ENCODE measurements around the gene NDST1. TPM values are rescaled to one million over a fixed set of nuclear protein-coding genes. Genes with fewer than 3 reads are reported as not detected.
"Not testable (repeated sequence)": the region's sequence is repeated elsewhere in the genome, so short reads cannot be mapped to it uniquely, and the experiment has no call there.

NDST1 gene
- total RNA-seq, 2 experiments from 2014 or later, result 2.9 to 3.3 TPM

- no peak for TF ChIP-seq CTCF (IDR thresholded peaks at IDR 0.05)
These were observed 7.5 kb downstream of the NDST1 start for GRCh38 chr5:150515446-150515845.

GRCh38 chr5:150516011-150516410 is 8.1 kb downstream of the NDST1 start:
- ChIA-PET POLR2A (no interaction called here), CTCF (interaction anchor here (1.4 kb wide), 1 partner anchor 57 kb away, joined by 4 read pairs; no protein-coding TSS in a partner anchor)
- Mint-ChIP-seq H3K4me1 (ENCODE audit: low read depth) (no peaks in the 10 kb centered on the region), H3K4me3 (no peak overlapping the region), H3K9me3 (no peaks in the 10 kb centered on the region), H3K27ac (no peak overlapping the region), H3K27me3 (no peaks in the 10 kb centered on the region), H3K36me3 (ENCODE audit: low read depth) (no peaks in the 10 kb centered on the region)
- no peak for ATAC-seq
- intact Hi-C loops (cut with micrococcal nuclease), result no loop called here
- no peak for TF ChIP-seq CTCF (IDR thresholded peaks at IDR 0.05)
- DNase-seq, result no peak

More at GRCh38 chr5:150515446-150515845, 7.5 kb downstream of the NDST1 start:
- CTCF ChIA-PET, result interaction anchor here (1.4 kb wide), 1 partner anchor 56 kb away, joined by 4 read pairs; no protein-coding TSS in a partner anchor
- POLR2A ChIA-PET, result no interaction called here
- DNase-seq (no peak), ATAC-seq (no peak)
- Mint-ChIP-seq H3K4me3 (no peak overlapping the region), H3K9me3 (no peaks in the 10 kb centered on the region), H3K27ac (no peak overlapping the region), H3K36me3 (ENCODE audit: low read depth) (no peaks in the 10 kb centered on the region), H3K4me1 (ENCODE audit: low read depth) (no peaks in the 10 kb centered on the region), H3K27me3 (no peaks in the 10 kb centered on the region)
- intact Hi-C loops (cut with micrococcal nuclease), result no loop called here

- POLR2A ChIA-PET, result no interaction called here
These were observed 9.6 kb downstream of the NDST1 start for GRCh38 chr5:150517272-150518152.

GRCh38 chr5:150518712-150519559 is 11.0 kb downstream of the NDST1 start:
- H3K27me3 Mint-ChIP-seq; ATAC-seq; CTCF ChIA-PET; H3K4me1 Mint-ChIP-seq (ENCODE audit: low read depth); H3K9me3 Mint-ChIP-seq; H3K27ac Mint-ChIP-seq; H3K36me3 Mint-ChIP-seq (ENCODE audit: low read depth); intact Hi-C loops (cut with micrococcal nuclease); H3K4me3 Mint-ChIP-seq; DNase-seq; POLR2A ChIA-PET: not testable (repeated sequence)

More at GRCh38 chr5:150517272-150518152, 9.6 kb downstream of the NDST1 start:
- intact Hi-C loops (cut with micrococcal nuclease), result no loop called here
- no peak overlapping the region for H3K27ac Mint-ChIP-seq
- no peaks in the 10 kb centered on the region for H3K4me1 Mint-ChIP-seq (ENCODE audit: low read depth)
- DNase-seq (no peak), ATAC-seq (no peak)
- CTCF ChIA-PET, result no interaction called here
- H3K4me3 Mint-ChIP-seq, result no peak overlapping the region
- no peaks in the 10 kb centered on the region for H3K36me3 Mint-ChIP-seq (ENCODE audit: low read depth)
- TF ChIP-seq CTCF (IDR thresholded peaks at IDR 0.05), result no peak
- no peaks in the 10 kb centered on the region for H3K9me3 Mint-ChIP-seq
- no peaks in the 10 kb centered on the region for H3K27me3 Mint-ChIP-seq

GRCh38 chr5:150519560-150519945 is 11.6 kb downstream of the NDST1 start:
- H3K9me3 Mint-ChIP-seq, result no peaks in the 10 kb centered on the region
- no peak overlapping the region for H3K27ac Mint-ChIP-seq
- ATAC-seq, result no peak
- no peak overlapping the region for H3K4me3 Mint-ChIP-seq
- CTCF ChIA-PET, result interaction anchor here (1.5 kb wide), 1 partner anchor 61 kb away, joined by 7 read pairs; no protein-coding TSS in a partner anchor
- intact Hi-C loops (cut with micrococcal nuclease), result no loop called here
- DNase-seq, result no peak
- no peaks in the 10 kb centered on the region for H3K27me3 Mint-ChIP-seq
- TF ChIP-seq CTCF (IDR thresholded peaks at IDR 0.05), result no peak
- no peaks in the 10 kb centered on the region for H3K4me1 Mint-ChIP-seq (ENCODE audit: low read depth)
- no peaks in the 10 kb centered on the region for H3K36me3 Mint-ChIP-seq (ENCODE audit: low read depth)
- POLR2A ChIA-PET, result no interaction called here

Data from activated CD8-positive, alpha-beta T cell treated with anti-CD3 and anti-CD28 coated beads for 36 hours (primary cell).